NCI-H510A treated with DMSO at 0.1 percent for 48 hours (cell line): ENCODE data around the gene FAM90A26.
"Not testable (repeated sequence)": the region's sequence is repeated elsewhere in the genome, so short reads cannot be mapped to it uniquely, and the experiment has no call there.

Experiments used
- DNase-seq: peaks from one replicate; lab custom pipeline; 2025; lab: John Stamatoyannopoulos, UW

FAM90A26 gene

DNA sequence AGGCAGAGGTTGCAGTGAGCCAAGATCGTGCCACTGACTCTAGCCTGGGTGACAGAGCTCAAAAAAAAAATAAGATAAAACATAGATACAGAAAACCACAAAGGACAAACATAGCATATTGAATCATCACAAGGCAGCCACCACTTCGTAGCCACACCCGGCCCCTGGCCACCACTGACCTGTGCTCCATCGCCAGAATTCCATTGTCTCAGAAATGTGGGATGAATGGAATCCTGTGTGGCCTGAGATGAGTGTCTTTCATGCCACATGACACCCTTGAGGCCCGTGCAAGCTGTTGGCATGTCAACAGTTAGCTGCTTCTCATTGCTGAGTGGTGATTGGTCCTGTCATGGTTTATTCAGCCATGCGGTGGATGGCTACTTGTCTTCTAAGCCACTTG lies 10.2 kb upstream of the FAM90A26 start:
- DNase-seq = not testable (repeated sequence)

GRCh38 chr4:9165990-9166389 lies 4.2 kb upstream of the FAM90A26 start:
- not testable (repeated sequence) for DNase-seq

DNA sequence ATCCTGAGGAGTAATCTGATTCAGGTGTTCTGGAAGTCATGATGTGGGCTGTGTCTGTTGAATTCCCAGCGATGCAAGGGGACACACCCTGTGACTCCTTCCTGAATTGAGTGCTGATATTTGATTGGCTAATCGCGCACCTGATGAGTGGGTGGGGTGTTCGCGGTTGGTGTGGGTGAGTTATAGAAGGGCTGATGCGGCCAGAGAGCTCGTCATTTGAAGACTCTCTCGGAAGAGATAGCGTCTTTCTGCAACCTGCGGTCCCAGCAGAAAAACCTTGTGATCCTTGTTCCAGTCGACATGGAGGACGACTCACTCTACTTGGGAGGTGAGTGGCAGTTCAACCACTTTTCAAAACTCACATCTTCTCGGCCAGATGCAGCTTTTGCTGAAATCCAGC lies 40.1 kb downstream of the FAM90A26 start, which contains the start of gene USP17L10:
Gene USP17L10, plus strand, starts transcription at position 301 of the 400 bp plus-strand sequence. Its CDS starts 0 bp downstream, at position 301.
- not testable (repeated sequence) for DNase-seq

GRCh38 chr4:9214701-9215100 lies 44.5 kb downstream of the FAM90A26 start:
- not testable (repeated sequence) for DNase-seq

DNA sequence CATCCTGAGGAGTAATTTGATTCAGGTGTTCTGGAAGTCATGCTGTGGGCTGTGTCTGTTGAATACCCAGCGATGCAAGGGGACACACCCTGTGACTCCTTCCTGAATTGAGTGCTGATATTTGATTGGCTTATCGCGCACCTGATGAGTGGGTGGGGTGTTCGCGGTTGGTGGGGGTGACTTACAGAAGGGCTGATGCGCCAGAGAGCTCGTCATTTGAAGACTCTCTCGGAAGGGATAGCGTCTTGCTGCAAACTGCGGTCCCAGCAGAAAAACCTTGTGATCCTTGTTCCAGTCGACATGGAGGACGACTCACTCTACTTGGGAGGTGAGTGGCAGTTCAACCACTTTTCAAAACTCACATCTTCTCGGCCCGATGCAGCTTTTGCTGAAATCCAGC lies 44.9 kb downstream of the FAM90A26 start, which contains the start of gene USP17L11:
Gene USP17L11, plus strand, starts transcription at position 301 of the 400 bp plus-strand sequence. Its CDS starts 0 bp downstream, at position 301.
- DNase-seq = not testable (repeated sequence)

- DNase-seq = not testable (repeated sequence)
These were observed 49.6 kb downstream of the FAM90A26 start, which contains the start of gene USP17L12 for GRCh38 chr4:9219852-9220251. Gene USP17L12, plus strand, starts transcription at chr4:9220152. Its CDS starts 0 bp downstream, at chr4:9220152.

DNA sequence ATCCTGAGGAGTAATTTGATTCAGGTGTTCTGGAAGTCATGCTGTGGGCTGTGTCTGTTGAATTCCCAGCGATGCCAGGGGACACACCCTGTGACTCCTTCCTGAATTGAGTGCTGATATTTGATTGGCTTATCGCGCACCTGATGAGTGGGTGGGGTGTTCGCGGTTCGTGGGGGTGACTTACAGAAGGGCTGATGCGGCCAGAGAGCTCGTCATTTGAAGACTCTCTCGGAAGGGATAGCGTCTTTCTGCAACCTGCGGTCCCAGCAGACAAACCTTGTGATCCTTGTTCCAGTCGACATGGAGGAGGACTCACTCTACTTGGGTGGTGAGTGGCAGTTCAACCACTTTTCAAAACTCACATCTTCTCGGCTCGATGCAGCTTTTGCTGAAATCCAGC lies 54.4 kb downstream of the FAM90A26 start, which contains the start of gene USP17L13:
Gene USP17L13, plus strand, starts transcription at position 301 of the 400 bp plus-strand sequence. Its CDS starts 0 bp downstream, at position 301.
- DNase-seq = not testable (repeated sequence)
